ENCODE data around the gene SASH1. TPM values are rescaled to one million over a fixed set of nuclear protein-coding genes. Genes with fewer than 3 reads are reported as not detected.

Gene SASH1
- total RNA-seq, 1 experiment from 2014 or later, result 9.8 TPM

DNA sequence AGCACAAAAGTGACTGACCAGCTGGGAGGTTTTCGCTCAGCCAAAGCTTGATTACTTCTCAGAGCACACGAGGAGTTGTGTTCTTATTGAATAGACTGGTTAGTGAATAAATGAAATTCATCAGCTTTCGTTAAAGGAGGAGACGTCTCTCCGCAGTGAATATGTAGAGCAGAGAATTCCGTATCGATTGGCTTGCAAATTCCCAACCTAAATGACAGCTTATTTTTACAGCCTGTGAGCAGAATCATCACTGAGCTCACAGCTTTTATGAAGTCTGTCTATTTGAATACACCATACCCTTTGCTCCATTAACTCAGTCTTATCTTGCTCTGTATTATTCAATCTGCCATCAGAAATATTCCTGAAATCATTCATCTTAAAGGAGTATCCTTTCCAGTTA, 192.7 kb downstream of the SASH1 start:
- Histone ChIP-seq H3K9ac (ENCODE audit: low read length) (no peak overlapping the region), H2AFZ (ENCODE audit: low read length) (no peak overlapping the region)
- no TSS peak for BruUV-seq (replicated peaks)

DNA sequence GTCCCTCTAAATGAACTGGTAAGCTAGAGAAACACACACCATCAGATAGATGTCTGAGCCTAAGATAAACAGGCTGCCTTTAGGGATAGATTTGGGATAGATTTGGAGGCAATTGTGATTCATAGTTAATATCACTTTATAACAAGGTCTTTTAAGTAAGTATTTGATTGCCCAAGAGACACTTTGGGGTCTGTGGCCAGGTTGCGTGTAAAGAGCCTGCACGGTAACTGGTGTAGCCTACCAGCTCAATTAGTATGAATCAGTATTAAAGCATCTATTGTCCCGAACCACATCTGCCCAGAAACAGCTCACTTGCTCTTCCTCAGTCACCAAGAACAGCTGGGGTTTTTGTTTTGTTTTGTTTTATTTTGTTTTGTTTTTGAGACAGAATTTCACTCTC, 193.3 kb downstream of the SASH1 start:
- H3K9me2 ChIP-seq (replicated peaks; ENCODE audit: low read length), result no peaks in the 10 kb centered on the region
- H3K4me1 ChIP-seq (ENCODE audit: insufficient read depth, low read length), result peaks cover 2% of the 10 kb centered on the region
- H3K4me3 ChIP-seq (ENCODE audit: low read length), result no peak overlapping the region
- no peak for ATAC-seq
- intact Hi-C loops (cut with micrococcal nuclease), result no loop called here
- DNase-seq, result no peak
- H3F3A ChIP-seq (ENCODE audit: low read length, unreplicated experiment), result no peaks in the 10 kb centered on the region
- no peak overlapping the region for H3K9ac ChIP-seq (ENCODE audit: low read length)
- TF ChIP-seq EZH2 (IDR thresholded peaks at IDR 0.05; ENCODE audit: low read length, unreplicated experiment) (no peak), EZH2phosphoT487 (IDR thresholded peaks at IDR 0.05; ENCODE audit: borderline replicate concordance, low read length) (no peak)
- TF ChIP-seq, protein P1, sequence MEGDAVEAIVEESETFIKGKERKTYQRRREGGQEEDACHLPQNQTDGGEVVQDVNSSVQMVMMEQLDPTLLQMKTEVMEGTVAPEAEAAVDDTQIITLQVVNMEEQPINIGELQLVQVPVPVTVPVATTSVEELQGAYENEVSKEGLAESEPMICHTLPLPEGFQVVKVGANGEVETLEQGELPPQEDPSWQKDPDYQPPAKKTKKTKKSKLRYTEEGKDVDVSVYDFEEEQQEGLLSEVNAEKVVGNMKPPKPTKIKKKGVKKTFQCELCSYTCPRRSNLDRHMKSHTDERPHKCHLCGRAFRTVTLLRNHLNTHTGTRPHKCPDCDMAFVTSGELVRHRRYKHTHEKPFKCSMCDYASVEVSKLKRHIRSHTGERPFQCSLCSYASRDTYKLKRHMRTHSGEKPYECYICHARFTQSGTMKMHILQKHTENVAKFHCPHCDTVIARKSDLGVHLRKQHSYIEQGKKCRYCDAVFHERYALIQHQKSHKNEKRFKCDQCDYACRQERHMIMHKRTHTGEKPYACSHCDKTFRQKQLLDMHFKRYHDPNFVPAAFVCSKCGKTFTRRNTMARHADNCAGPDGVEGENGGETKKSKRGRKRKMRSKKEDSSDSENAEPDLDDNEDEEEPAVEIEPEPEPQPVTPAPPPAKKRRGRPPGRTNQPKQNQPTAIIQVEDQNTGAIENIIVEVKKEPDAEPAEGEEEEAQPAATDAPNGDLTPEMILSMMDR (conservative IDR thresholded peaks at IDR 0.05; ENCODE audit: low read depth, low read length), result no peak
- H3K4me2 ChIP-seq (ENCODE audit: low read length), result no peak overlapping the region
- H4K20me1 ChIP-seq (ENCODE audit: low read length), result no peaks in the 10 kb centered on the region
- H3K27ac ChIP-seq (ENCODE audit: low read length), result no peak overlapping the region
- BruUV-seq (replicated peaks), result no TSS peak
- no peaks in the 10 kb centered on the region for H3K79me2 ChIP-seq (ENCODE audit: low read length)
- H3K9me3 ChIP-seq (ENCODE audit: low read length), result no peaks in the 10 kb centered on the region
- CTCF ChIA-PET, result no interaction called here
- H2AFZ ChIP-seq (ENCODE audit: low read length), result no peak overlapping the region
- H3K36me3 ChIP-seq (ENCODE audit: low read depth, low read length), result no peaks in the 10 kb centered on the region
- POLR2A ChIA-PET (ENCODE audit: unreplicated experiment), result no interaction called here
- no peaks in the 10 kb centered on the region for H3K27me3 ChIP-seq (ENCODE audit: low read length)

More for the DNA sequence above, 192.7 kb downstream of the SASH1 start:
- Histone ChIP-seq H3K4me3 (ENCODE audit: low read length) (no peak overlapping the region), H3K9me3 (ENCODE audit: low read length) (no peaks in the 10 kb centered on the region), H3K4me1 (ENCODE audit: insufficient read depth, low read length) (peaks cover 8% of the 10 kb centered on the region), H3K79me2 (ENCODE audit: low read length) (no peaks in the 10 kb centered on the region), H3K9me2 (replicated peaks; ENCODE audit: low read length) (no peaks in the 10 kb centered on the region), H4K20me1 (ENCODE audit: low read length) (no peaks in the 10 kb centered on the region), H3K27me3 (ENCODE audit: low read length) (no peaks in the 10 kb centered on the region), H3K27ac (ENCODE audit: low read length) (no peak overlapping the region), H3K36me3 (ENCODE audit: low read depth, low read length) (no peaks in the 10 kb centered on the region), H3K4me2 (ENCODE audit: low read length) (no peak overlapping the region), H3F3A (ENCODE audit: low read length, unreplicated experiment) (no peaks in the 10 kb centered on the region)
- no peak for TF ChIP-seq EZH2phosphoT487 (IDR thresholded peaks at IDR 0.05; ENCODE audit: borderline replicate concordance, low read length)
- no peak for TF ChIP-seq EZH2 (IDR thresholded peaks at IDR 0.05; ENCODE audit: low read length, unreplicated experiment)
- TF ChIP-seq, protein P1 (conservative IDR thresholded peaks at IDR 0.05; ENCODE audit: low read depth, low read length), result no peak
- ATAC-seq, result no peak
- ChIA-PET CTCF (no interaction called here), POLR2A (ENCODE audit: unreplicated experiment) (no interaction called here)
- intact Hi-C loops (cut with micrococcal nuclease), result no loop called here
- DNase-seq, result no peak

DNA sequence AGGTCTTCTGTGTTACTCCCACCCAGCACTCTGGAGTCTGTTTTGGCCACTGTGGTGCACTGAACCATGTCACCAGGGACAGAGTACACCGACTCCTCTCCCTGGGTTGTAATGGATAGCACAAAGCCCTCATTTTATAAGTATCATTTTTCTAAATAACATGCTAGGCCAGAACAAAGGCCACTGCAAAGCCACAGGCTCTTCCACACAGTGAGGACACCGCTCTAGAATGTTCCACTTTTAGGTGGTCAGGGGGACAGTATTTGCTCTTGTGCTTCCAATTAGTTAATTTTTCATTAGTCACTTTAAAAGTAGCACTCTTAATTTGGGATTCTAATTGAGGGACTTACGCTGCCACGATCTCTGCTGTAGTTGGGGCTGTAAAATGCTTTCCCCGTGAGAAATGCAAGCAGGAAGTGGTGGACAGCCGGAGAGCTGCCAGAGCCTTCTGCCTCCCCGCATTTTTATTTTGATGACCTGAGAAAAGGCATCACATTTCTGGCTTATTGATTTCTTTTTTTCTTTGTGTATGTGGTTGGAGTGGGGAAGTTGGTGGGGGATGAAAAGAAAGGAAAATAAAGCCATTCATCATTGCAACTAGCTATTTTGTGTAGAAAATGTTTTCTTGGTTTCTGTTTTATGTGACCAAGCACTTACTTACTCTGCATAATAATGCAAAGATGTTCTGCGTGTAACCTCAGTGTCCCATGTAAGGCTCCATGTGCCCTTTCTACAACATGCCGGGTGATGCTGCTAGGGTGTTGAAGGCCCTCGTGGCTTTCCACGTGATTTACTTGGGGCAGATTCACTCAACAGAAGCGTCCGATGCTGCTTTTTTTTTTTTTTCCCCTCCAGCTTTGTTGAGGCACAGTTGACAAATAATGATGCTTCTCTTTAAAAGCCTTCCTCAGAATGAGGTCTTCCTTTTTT, 195.9 kb downstream of the SASH1 start:
- no peaks in the 10 kb centered on the region for H3K9me2 ChIP-seq (replicated peaks; ENCODE audit: low read length)
- no peaks in the 10 kb centered on the region for H3K36me3 ChIP-seq (ENCODE audit: low read depth, low read length)
- CTCF ChIA-PET, result no interaction called here
- H3F3A ChIP-seq (ENCODE audit: low read length, unreplicated experiment), result no peaks in the 10 kb centered on the region
- no peaks in the 10 kb centered on the region for H3K79me2 ChIP-seq (ENCODE audit: low read length)
- no peaks in the 10 kb centered on the region for H4K20me1 ChIP-seq (ENCODE audit: low read length)
- intact Hi-C loops (cut with micrococcal nuclease), result no loop called here
- no peak overlapping the region for H3K27ac ChIP-seq (ENCODE audit: low read length)
- no TSS peak for BruUV-seq (replicated peaks)
- H3K4me3 ChIP-seq (ENCODE audit: low read length), result no peak overlapping the region
- DNase-seq (no peak), ATAC-seq (no peak)
- H3K9ac ChIP-seq (ENCODE audit: low read length), result no peak overlapping the region
- POLR2A ChIA-PET (ENCODE audit: unreplicated experiment), result no interaction called here
- no peak overlapping the region for H2AFZ ChIP-seq (ENCODE audit: low read length)
- no peak overlapping the region for H3K4me2 ChIP-seq (ENCODE audit: low read length)
- H3K9me3 ChIP-seq (ENCODE audit: low read length), result no peaks in the 10 kb centered on the region
- no peaks in the 10 kb centered on the region for H3K27me3 ChIP-seq (ENCODE audit: low read length)
- H3K4me1 ChIP-seq (ENCODE audit: insufficient read depth, low read length), result no peaks in the 10 kb centered on the region
- TF ChIP-seq EZH2phosphoT487 (IDR thresholded peaks at IDR 0.05; ENCODE audit: borderline replicate concordance, low read length) (no peak), EZH2 (IDR thresholded peaks at IDR 0.05; ENCODE audit: low read length, unreplicated experiment) (no peak)
- TF ChIP-seq, protein P1 (conservative IDR thresholded peaks at IDR 0.05; ENCODE audit: low read depth, low read length), result no peak

Measured in PC-3 (cell line).